HepG2 (cell line): ENCODE measurements around the gene ESPN. TPM values are rescaled to one million over a fixed set of nuclear protein-coding genes. Genes with fewer than 3 reads are reported as not detected.
A peak's percentile ranks its signal among the peaks of the same experiment; 100 is the strongest.

Source experiments
- ATAC-seq: fragments of 200-7000 bp; cut with Tn5 transposase; 3 replicates; pipeline ENCODE4 v1.9.1; 2020; ENCODE audit warnings: mild to moderate bottlenecking, moderate library complexity
- BruUV-seq: library from RNA; stranded (reverse); fragments of 400-500 nt; replicated peaks from 2 replicates; lab custom pipeline; 2021; lab: Mats Ljungman, UMichigan
- CTCF ChIA-PET: fragments of 300-600 bp; formaldehyde crosslinking; extraction: SDS; loops from one replicate; lab custom pipeline; 2021; ENCODE audit warnings: low total read pairs, inconsistent platforms, low intra/inter-chr PET ratio; lab: Yijun Ruan, JAX
- POLR2A ChIA-PET: fragments of 350-600 bp; sonication (Branson Sonifier 250); formaldehyde crosslinking; loops from one replicate; lab custom pipeline; 2020; ENCODE audit warnings: antibody characterized with exemption, inconsistent platforms; lab: Yijun Ruan, JAX
- DNase-seq: peaks from one replicate; pipeline ENCODE4 v3.0.0-alpha.2; 2015; ENCODE audit warnings: low spot score
- FAIRE-seq: peaks from 3 replicates; lab custom pipeline; 2011; peaks lifted over from hg19 to GRCh38; lab: Jason Lieb, UNC
- H2AFZ ChIP-seq: one replicate; pipeline ENCODE4 v1.6.1; 2011; ENCODE audit warnings: low read length, inconsistent platforms
- H3K27ac ChIP-seq: fragments of 300-600 bp; 3 replicates; pipeline ENCODE4 v1.8.0; 2011; ENCODE audit warnings: mixed run types, mild to moderate bottlenecking, mixed read lengths, low read length, inconsistent platforms; ENCODE audit not compliant: insufficient read depth; ENCODE audit errors: extremely low read length
- H3K27me3 ChIP-seq, 2 experiments: fragments of 200-600 bp in 1 of 2; 2 replicates in 1 of 2; 3 replicates in 1 of 2; pipeline versions ENCODE4 v1.6.0 to v1.8.0; 2011; ENCODE audit warnings: low read length in 2 of 2, mild to moderate bottlenecking in 2 of 2, moderate library complexity in 2 of 2, inconsistent platforms in 1 of 2; ENCODE audit not compliant: insufficient read depth in 2 of 2, control insufficient read depth in 1 of 2
- H3K36me3 ChIP-seq, 2 experiments: fragments of 200-600 bp in 1 of 2; replicated peaks in 1 of 2; 2 replicates in 1 of 2; 3 replicates in 1 of 2; pipeline versions ENCODE4 v1.5.1 to v1.8.0; 2011; ENCODE audit warnings: low read length in 2 of 2, inconsistent platforms in 1 of 2; ENCODE audit not compliant: insufficient read depth in 2 of 2, control insufficient read depth in 1 of 2
- H3K4me1 ChIP-seq: 2 replicates; pipeline ENCODE4 v1.5.1; 2012; ENCODE audit warnings: low read length, inconsistent platforms; ENCODE audit not compliant: insufficient read depth
- H3K4me2 ChIP-seq: 2 replicates; pipeline ENCODE4 v1.6.0; 2011; ENCODE audit warnings: low read depth, low read length, inconsistent platforms
- H3K4me3 ChIP-seq, 3 experiments: fragments of 200-600 bp in 1 of 3; sonication (generic), shearing (Covaris generic) in 1 of 3; replicated peaks in 1 of 3; 2 replicates each; pipeline ENCODE4 v1.5.1; 2011 to 2016; ENCODE audit warnings: low read length in 3 of 3, inconsistent platforms in 2 of 3, low read depth in 2 of 3, mild to moderate bottlenecking in 2 of 3, control low read depth in 1 of 3, mixed read lengths in 1 of 3; ENCODE audit not compliant: insufficient read depth in 1 of 3
- H3K79me2 ChIP-seq: one replicate; pipeline ENCODE4 v1.6.1; 2011; ENCODE audit warnings: low read length, inconsistent platforms; ENCODE audit not compliant: insufficient read depth
- H3K9ac ChIP-seq: 2 replicates; pipeline ENCODE4 v1.6.0; 2011; ENCODE audit warnings: mild to moderate bottlenecking, low read depth, low read length, inconsistent platforms; ENCODE audit not compliant: insufficient read depth
- H3K9me3 ChIP-seq: 2 replicates; pipeline ENCODE4 v1.5.1; 2012; ENCODE audit warnings: mild to moderate bottlenecking, low read length
- H4K20me1 ChIP-seq: 2 replicates; pipeline ENCODE4 v1.6.0; 2011; ENCODE audit warnings: inconsistent platforms, mild to moderate bottlenecking, low read length, moderate library complexity; ENCODE audit not compliant: insufficient read depth
- AGO1 ChIP-seq: fragments of 200-400 bp; formaldehyde crosslinking; IDR thresholded peaks from 2 replicates; pipeline ENCODE4 v1.6.1; 2017; ENCODE audit warnings: mild to moderate bottlenecking, low read depth, low read length, moderate library complexity; ENCODE audit not compliant: poor library complexity, severe bottlenecking
- ATF5 ChIP-seq: sonication (generic); formaldehyde crosslinking; IDR thresholded peaks from 2 replicates; pipeline ENCODE4 v1.4.0; 2020; ENCODE audit warnings: mild to moderate bottlenecking, low read depth, missing genetic modification reagents
- CENPBD1 ChIP-seq: sonication (generic); formaldehyde crosslinking; IDR thresholded peaks from 2 replicates; pipeline ENCODE4 v1.8.0; 2022; ENCODE audit warnings: missing genetic modification reagents, low read depth, mild to moderate bottlenecking, borderline replicate concordance
- DNMT3B ChIP-seq: conservative IDR thresholded peaks from 2 replicates; pipeline ENCODE4 v1.6.1; 2016; ENCODE audit warnings: missing biosample characterization, control low read depth
- NR2F6 ChIP-seq, 2 experiments: IDR thresholded peaks; 2 replicates each; pipeline ENCODE4 v1.6.1; 2016; ENCODE audit warnings: antibody characterized with exemption in 1 of 2, mild to moderate bottlenecking in 1 of 2
- POLR2A ChIP-seq, 2 experiments: IDR thresholded peaks; 2 replicates each; pipeline ENCODE4 v1.6.1; 2011; ENCODE audit warnings: low read depth in 2 of 2, low read length in 2 of 2, mild to moderate bottlenecking in 1 of 2, moderate library complexity in 1 of 2; ENCODE audit not compliant: insufficient read depth in 1 of 2
- UBTF ChIP-seq: sonication (generic); formaldehyde crosslinking; IDR thresholded peaks from 2 replicates; pipeline ENCODE4 v1.4.0; 2020; ENCODE audit warnings: mild to moderate bottlenecking, missing genetic modification reagents
- ZNF354B ChIP-seq: sonication (generic); formaldehyde crosslinking; IDR thresholded peaks from 2 replicates; pipeline ENCODE4 v1.8.0; 2022; ENCODE audit warnings: mild to moderate bottlenecking, missing genetic modification reagents
- ZNF552 ChIP-seq: sonication (generic); formaldehyde crosslinking; IDR thresholded peaks from 2 replicates; pipeline ENCODE4 v1.9.0; 2022; ENCODE audit warnings: missing genetic modification reagents, mild to moderate bottlenecking, borderline replicate concordance
- ZNF558 ChIP-seq: sonication (generic); formaldehyde crosslinking; IDR thresholded peaks from 2 replicates; pipeline ENCODE4 v1.9.0; 2022; ENCODE audit warnings: mild to moderate bottlenecking, missing genetic modification reagents, borderline replicate concordance
- ZNF652 ChIP-seq: IDR thresholded peaks from 2 replicates; pipeline ENCODE4 v1.6.1; 2016; ENCODE audit warnings: low read depth, borderline replicate concordance
- ZNF7 ChIP-seq: IDR thresholded peaks from 2 replicates; pipeline ENCODE4 v1.6.1; 2016; ENCODE audit warnings: missing biosample characterization, missing genetic modification reagents
- WGBS: methylation state at CpG from one replicate; pipeline ENCODE4 v1.1.6; 2017; ENCODE audit warnings: low lambda C conversion rate; 5-methylcytosine and 5-hydroxymethylcytosine counted together
- in situ Hi-C: cut with HindIII; loops from 2 replicates; pipeline ENCODE4 v1.10.0; 2017; ENCODE audit warnings: low pct_unique_long_range_greater_than_20kb; ENCODE audit not compliant: extremely low pct_ligation_motif_present
- intact Hi-C: fragments of 100-400 bp; cut with micrococcal nuclease; formaldehyde crosslinking; loops from one replicate; pipeline ENCODE4 v1.10.0; 2022; ENCODE audit not compliant: unreplicated experiment
- polyA plus RNA-seq, 8 experiments: library from polyadenylated mRNA; depleted of rRNA in 3 of 8; stranded (reverse) in 7 of 8; unstranded in 1 of 8; fragments of >200 nt; fragmentation: Illumina TruSeq in 4 of 8; extraction: Trizol in 4 of 8; gene quantifications; 2 replicates each; pipeline versions ENCODE4 v1.2.1 to v1.2.3, GENCODE V29; 2011 to 2016; ENCODE audit warnings: low read depth in 4 of 8, missing spikeins in 1 of 8, mixed read lengths in 1 of 8; ENCODE audit not compliant: insufficient read depth in 1 of 8
- total RNA-seq, 5 experiments: library from RNA; depleted of rRNA; stranded (reverse); fragments of >200 nt; fragmentation: Illumina TruSeq; extraction: Trizol; gene quantifications; 2 replicates each; pipeline ENCODE4 v1.2.3, GENCODE V29; 2016; ENCODE audit warnings: low read depth in 1 of 5

Gene ESPN
- total and polyA plus RNA-seq, 2 of the 13 experiments (the other 11 are each of a cell fraction or from before 2014, with no cell fraction given), result 48.6 to 54.2 TPM

GRCh38 chr1:6464915-6465314, 40.3 kb downstream of the ESPN start (continued):
- TF ChIP-seq ATF5, result no peak
- no peak for TF ChIP-seq UBTF (CRISPR knock-in tag)
- TF ChIP-seq POLR2A (IDR thresholded peaks at IDR 0.05; ENCODE audit: insufficient read depth in 1 of 2, low read depth in 2 of 2, low read length in 2 of 2), result 0 out of 4 replicates have a peak, but pooled peaks of 1 of the 2 experiments have one; percentile 5
- TF ChIP-seq ZNF558 (CRISPR knock-in tag), result 0 out of 2 replicates have a peak, but pooled peaks have one; percentile 37
- no peak for TF ChIP-seq CENPBD1 (CRISPR knock-in tag)
- no peak for TF ChIP-seq ZNF354B (CRISPR knock-in tag)
- TF ChIP-seq, all 625 proteins: peak for 5

GRCh38 chr1:6465461-6466005, 41.0 kb downstream of the ESPN start:
- CTCF ChIA-PET, result no interaction called here
- Histone ChIP-seq H3K36me3 (no peaks in the 10 kb centered on the region), H2AFZ (no peak overlapping the region), H3K9ac (no peak overlapping the region), H3K4me3 (no peak overlapping the region)
- ATAC-seq, result peak; percentile 2; the same call in 2 of the 3 replicates
- no peak for TF ChIP-seq NR2F6 (IDR thresholded peaks at IDR 0.05)
- TF ChIP-seq NR2F6 (CRISPR knock-in tag; IDR thresholded peaks at IDR 0.05), result no peak
- TF ChIP-seq AGO1, result peak; percentile 94
- no peak for TF ChIP-seq DNMT3B
- no peak for TF ChIP-seq ZNF7
- no peak for TF ChIP-seq ZNF652
- TF ChIP-seq ZNF552 (CRISPR knock-in tag), result no peak
- TF ChIP-seq, all 625 proteins: peak for 1
- no peak for DNase-seq
- WGBS, result 74% methylated on average over 14 of the region's 21 CpGs
- POLR2A ChIA-PET, result no interaction called here
- H3K27ac ChIP-seq, result no peak overlapping the region
- no TSS peak for BruUV-seq
- intact Hi-C loops, result loop anchor here (2.0 kb wide), 1 partner anchor 19 kb away; no protein-coding TSS in a partner anchor
- in situ Hi-C loops, result no loop called here
- no peak for FAIRE-seq
- no peak overlapping the region for H3K4me2 ChIP-seq
- no peaks in the 10 kb centered on the region; the same call in 1 of the 2 replicates for H4K20me1 ChIP-seq
- peaks cover 21% of the 10 kb centered on the region for H3K4me1 ChIP-seq
- H3K79me2 ChIP-seq, result no peaks in the 10 kb centered on the region
- H3K9me3 ChIP-seq, result no peaks in the 10 kb centered on the region
- no peaks in the 10 kb centered on the region for H3K27me3 ChIP-seq
